PC-3 (cell line): ENCODE measurements around the gene NEAT1. TPM values are rescaled to one million over a fixed set of nuclear protein-coding genes. Genes with fewer than 3 reads are reported as not detected.

Source experiments
- ATAC-seq: fragments of 200-7000 bp; cut with Tn5 transposase; 2 replicates; pipeline ENCODE4 v1.9.1; 2020; ENCODE audit warnings: mild to moderate bottlenecking, moderate library complexity
- BruUV-seq: library from RNA; stranded (reverse); fragments of 400-500 nt; replicated peaks from 2 replicates; lab custom pipeline; 2021; lab: Mats Ljungman, UMichigan
- CTCF ChIA-PET: fragments of 300-600 bp; sonication (Branson Sonifier 250); formaldehyde crosslinking; loops from one replicate; lab custom pipeline; 2022; ENCODE audit warnings: antibody characterized with exemption; lab: Charles Lee
- POLR2A ChIA-PET: fragments of 300-600 bp; sonication (Branson Sonifier 250); formaldehyde crosslinking; loops from one replicate; lab custom pipeline; 2022; ENCODE audit warnings: antibody characterized with exemption; ENCODE audit not compliant: unreplicated experiment; lab: Charles Lee
- DNase-seq: peaks from one replicate; pipeline ENCODE4 v3.0.0-alpha.2; 2015
- H2AFZ ChIP-seq: fragments of 300-600 bp; sonication (generic); 2 replicates; pipeline ENCODE4 v1.6.0; 2016; ENCODE audit warnings: antibody characterized with exemption, low read length
- H3F3A ChIP-seq: fragments of 300-600 bp; sonication (generic); one replicate; pipeline ENCODE4 v1.6.0; 2017; ENCODE audit warnings: antibody characterized with exemption, low read length, control low read depth, mild to moderate bottlenecking; ENCODE audit not compliant: unreplicated experiment
- H3K27ac ChIP-seq: fragments of 300-600 bp; sonication (generic); 2 replicates; pipeline ENCODE4 v1.5.1; 2016; ENCODE audit warnings: mild to moderate bottlenecking, low read length
- H3K27me3 ChIP-seq: fragments of 300-600 bp; sonication (generic); 2 replicates; pipeline ENCODE4 v1.6.1; 2016; ENCODE audit warnings: low read length, mixed read lengths
- H3K36me3 ChIP-seq: fragments of 300-600 bp; sonication (generic); 2 replicates; pipeline ENCODE4 v1.6.1; 2016; ENCODE audit warnings: low read depth, mixed run types, low read length, mixed read lengths
- H3K4me1 ChIP-seq: fragments of 300-600 bp; sonication (generic); 2 replicates; pipeline ENCODE4 v1.5.1; 2016; ENCODE audit warnings: low read length; ENCODE audit not compliant: insufficient read depth
- H3K4me2 ChIP-seq: fragments of 300-600 bp; sonication (generic); 2 replicates; pipeline ENCODE4 v1.6.0; 2016; ENCODE audit warnings: low read length
- H3K4me3 ChIP-seq: fragments of 300-600 bp; sonication (generic); 2 replicates; pipeline ENCODE4 v1.5.1; 2016; ENCODE audit warnings: mild to moderate bottlenecking, low read length, mixed read lengths
- H3K79me2 ChIP-seq: fragments of 300-600 bp; sonication (generic); 2 replicates; pipeline ENCODE4 v1.6.1; 2017; ENCODE audit warnings: low read length, mixed read lengths
- H3K9ac ChIP-seq: fragments of 300-600 bp; sonication (generic); 2 replicates; pipeline ENCODE4 v1.6.0; 2016; ENCODE audit warnings: mild to moderate bottlenecking, low read length
- H3K9me2 ChIP-seq: fragments of 300-600 bp; sonication (generic); replicated peaks from 2 replicates; pipeline ENCODE4 v1.6.1; 2016; ENCODE audit warnings: mixed run types, low read length, mixed read lengths
- H3K9me3 ChIP-seq: fragments of 300-600 bp; sonication (generic); 2 replicates; pipeline ENCODE4 v1.6.1; 2016; ENCODE audit warnings: low read length, mixed read lengths
- H4K20me1 ChIP-seq: fragments of 300-600 bp; sonication (generic); 2 replicates; pipeline ENCODE4 v1.6.1; 2016; ENCODE audit warnings: low read length, mixed read lengths
- CTCF ChIP-seq: fragments of 300-600 bp; sonication (generic); conservative IDR thresholded peaks from 2 replicates; pipeline ENCODE4 v1.5.1; 2017; ENCODE audit warnings: antibody characterized with exemption, low read depth, mild to moderate bottlenecking, low read length
- EZH2 ChIP-seq: fragments of 300-600 bp; sonication (generic); IDR thresholded peaks from one replicate; pipeline ENCODE4 v1.6.1; 2017; ENCODE audit warnings: antibody characterized with exemption, mild to moderate bottlenecking, low read length; ENCODE audit not compliant: unreplicated experiment
- EZH2phosphoT487 ChIP-seq: fragments of 300-600 bp; sonication (generic); IDR thresholded peaks from 2 replicates; pipeline ENCODE4 v1.6.1; 2018; ENCODE audit warnings: mild to moderate bottlenecking, antibody characterized with exemption, low read length, borderline replicate concordance
- intact Hi-C: fragments of 100-400 bp; cut with micrococcal nuclease; formaldehyde crosslinking; loops from 2 replicates; pipeline ENCODE4 v1.9.0; 2023
- total RNA-seq: library from RNA; depleted of rRNA; stranded (reverse); fragments of >200 nt; gene quantifications from 2 replicates; pipeline ENCODE4 v1.2.3, GENCODE V29; 2014

Gene NEAT1
- total RNA-seq, 1 experiment from 2014 or later = 47.9 TPM

- H3K27me3 ChIP-seq = no peaks in the 10 kb centered on the region
- ChIA-PET POLR2A (interaction anchor here (0.5 to 0.6 kb wide), 2 partner anchors 61 to 70 kb away, joined by 3 to 16 read pairs; partner anchors contain the start of gene MALAT1), CTCF (no interaction called here)
- ATAC-seq (no peak), DNase-seq (no peak)
- H3K9me2 ChIP-seq = no peaks in the 10 kb centered on the region
- no peak overlapping the region for H3K9ac ChIP-seq
- H3K4me2 ChIP-seq = no peak overlapping the region
- peaks cover 33% of the 10 kb centered on the region; the same call in 1 of the 2 replicates for H3K79me2 ChIP-seq
- no peak overlapping the region for H3K27ac ChIP-seq
- H4K20me1 ChIP-seq = peaks cover 14% of the 10 kb centered on the region; the same call in 1 of the 2 replicates
- TF ChIP-seq EZH2 (no peak), CTCF (no peak), EZH2phosphoT487 (no peak)
- no peaks in the 10 kb centered on the region for H3K9me3 ChIP-seq
- H3F3A ChIP-seq = peaks cover 42% of the 10 kb centered on the region
- no TSS peak for BruUV-seq
- peaks cover 30% of the 10 kb centered on the region for H3K36me3 ChIP-seq
- H3K4me1 ChIP-seq = no peaks in the 10 kb centered on the region
- no peak overlapping the region for H2AFZ ChIP-seq
- no peak overlapping the region for H3K4me3 ChIP-seq
- intact Hi-C loops = no loop called here
Measured at GRCh38 chr11:65437436-65438227, 15.0 kb downstream of the NEAT1 start.

GRCh38 chr11:65438257-65439151 is 15.9 kb downstream of the NEAT1 start:
- ChIA-PET CTCF (no interaction called here), POLR2A (no interaction called here)
- Histone ChIP-seq H3K9ac (no peak overlapping the region), H3K27ac (no peak overlapping the region), H3K79me2 (peaks cover 26% of the 10 kb centered on the region; the same call in 1 of the 2 replicates), H3K36me3 (peaks cover 30% of the 10 kb centered on the region), H2AFZ (no peak overlapping the region), H3K27me3 (no peaks in the 10 kb centered on the region), H4K20me1 (peaks cover 14% of the 10 kb centered on the region; the same call in 1 of the 2 replicates), H3K9me2 (no peaks in the 10 kb centered on the region), H3F3A (peaks cover 34% of the 10 kb centered on the region), H3K4me1 (no peaks in the 10 kb centered on the region), H3K4me3 (no peak overlapping the region), H3K4me2 (no peak overlapping the region), H3K9me3 (no peaks in the 10 kb centered on the region)
- intact Hi-C loops = no loop called here
- DNase-seq = no peak
- TF ChIP-seq CTCF = no peak
- TF ChIP-seq EZH2phosphoT487 = no peak
- no peak for TF ChIP-seq EZH2
- no peak for ATAC-seq
- BruUV-seq = no TSS peak
